PC-3 (cell line): ENCODE results near the gene EXOC6.
"Not testable (repeated sequence)": the region's sequence is repeated elsewhere in the genome, so short reads cannot be mapped to it uniquely, and the experiment has no call there.

Experiments
- EZH2 ChIP-seq: fragments of 300-600 bp; sonication (generic); IDR thresholded peaks from one replicate; pipeline ENCODE4 v1.6.1; 2017; ENCODE audit warnings: antibody characterized with exemption, mild to moderate bottlenecking, low read length; ENCODE audit not compliant: unreplicated experiment
- EZH2phosphoT487 ChIP-seq: fragments of 300-600 bp; sonication (generic); IDR thresholded peaks from 2 replicates; pipeline ENCODE4 v1.6.1; 2018; ENCODE audit warnings: mild to moderate bottlenecking, antibody characterized with exemption, low read length, borderline replicate concordance
- TF ChIP-seq, protein P1 (sequence below): fragments of 300-600 bp; sonication (generic); conservative IDR thresholded peaks from 2 replicates; pipeline ENCODE4 v1.5.1; 2017; ENCODE audit warnings: antibody characterized with exemption, low read depth, mild to moderate bottlenecking, low read length

DNA sequence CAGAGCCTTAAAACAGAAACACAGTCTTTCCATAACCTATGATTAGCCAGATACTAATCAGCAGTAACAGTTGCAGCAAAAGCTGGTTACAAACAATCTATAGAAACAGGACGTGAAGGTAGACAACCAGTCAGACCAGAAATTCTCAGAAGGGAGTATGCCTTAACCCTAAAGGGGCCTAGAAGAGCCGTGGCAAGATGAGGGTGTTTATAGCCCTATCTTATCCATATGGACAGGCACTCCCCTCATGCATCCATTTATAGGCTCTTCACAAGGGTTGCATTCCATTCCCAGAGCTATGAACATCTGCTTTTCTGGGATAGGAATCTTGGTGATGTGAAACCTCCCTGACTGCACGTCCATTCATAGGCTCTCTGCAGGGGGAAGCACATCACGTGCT, 64.3 kb downstream of the EXOC6 start:
- TF ChIP-seq, protein P1, sequence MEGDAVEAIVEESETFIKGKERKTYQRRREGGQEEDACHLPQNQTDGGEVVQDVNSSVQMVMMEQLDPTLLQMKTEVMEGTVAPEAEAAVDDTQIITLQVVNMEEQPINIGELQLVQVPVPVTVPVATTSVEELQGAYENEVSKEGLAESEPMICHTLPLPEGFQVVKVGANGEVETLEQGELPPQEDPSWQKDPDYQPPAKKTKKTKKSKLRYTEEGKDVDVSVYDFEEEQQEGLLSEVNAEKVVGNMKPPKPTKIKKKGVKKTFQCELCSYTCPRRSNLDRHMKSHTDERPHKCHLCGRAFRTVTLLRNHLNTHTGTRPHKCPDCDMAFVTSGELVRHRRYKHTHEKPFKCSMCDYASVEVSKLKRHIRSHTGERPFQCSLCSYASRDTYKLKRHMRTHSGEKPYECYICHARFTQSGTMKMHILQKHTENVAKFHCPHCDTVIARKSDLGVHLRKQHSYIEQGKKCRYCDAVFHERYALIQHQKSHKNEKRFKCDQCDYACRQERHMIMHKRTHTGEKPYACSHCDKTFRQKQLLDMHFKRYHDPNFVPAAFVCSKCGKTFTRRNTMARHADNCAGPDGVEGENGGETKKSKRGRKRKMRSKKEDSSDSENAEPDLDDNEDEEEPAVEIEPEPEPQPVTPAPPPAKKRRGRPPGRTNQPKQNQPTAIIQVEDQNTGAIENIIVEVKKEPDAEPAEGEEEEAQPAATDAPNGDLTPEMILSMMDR = not testable (repeated sequence)
- TF ChIP-seq EZH2, EZH2phosphoT487: not testable (repeated sequence)
